Neural cell (in vitro differentiated cells): Measurements from ENCODE around the gene FRY.

Experiments
- CTCF ChIP-seq: fragments of 450-650 bp; IDR thresholded peaks from 2 replicates; pipeline ENCODE4 v1.5.1; 2014; ENCODE audit warnings: antibody characterized with exemption, mild to moderate bottlenecking, moderate library complexity; ENCODE audit not compliant: poor library complexity, severe bottlenecking
- EP300 ChIP-seq: fragments of 450-650 bp; conservative IDR thresholded peaks from 2 replicates; pipeline ENCODE4 v1.6.1; 2014; ENCODE audit warnings: antibody characterized with exemption, mild to moderate bottlenecking, moderate library complexity; ENCODE audit not compliant: poor library complexity, severe bottlenecking
- MXI1 ChIP-seq: fragments of 450-650 bp; conservative IDR thresholded peaks from 2 replicates; pipeline ENCODE4 v1.6.1; 2014; ENCODE audit warnings: antibody characterized with exemption, mild to moderate bottlenecking; ENCODE audit not compliant: poor library complexity, severe bottlenecking
- POLR2AphosphoS5 ChIP-seq: IDR thresholded peaks from 2 replicates; pipeline ENCODE4 v1.6.1; 2012
- RAD21 ChIP-seq: fragments of 450-650 bp; conservative IDR thresholded peaks from 2 replicates; pipeline ENCODE4 v1.6.1; 2014; ENCODE audit warnings: antibody characterized with exemption, mild to moderate bottlenecking, moderate library complexity
- REST ChIP-seq: IDR thresholded peaks from 2 replicates; pipeline ENCODE4 v1.6.1; 2012; ENCODE audit warnings: borderline replicate concordance
- SMC3 ChIP-seq: fragments of 450-650 bp; conservative IDR thresholded peaks from 2 replicates; pipeline ENCODE4 v1.6.1; 2014; ENCODE audit warnings: antibody characterized with exemption, mild to moderate bottlenecking, moderate library complexity; ENCODE audit not compliant: poor library complexity
- TAF1 ChIP-seq: IDR thresholded peaks from 2 replicates; pipeline ENCODE4 v1.6.1; 2012; ENCODE audit warnings: low read depth

- TF ChIP-seq CTCF (no peak), RAD21 (no peak), POLR2AphosphoS5 (no peak), SMC3 (no peak), REST (no peak), EP300 (no peak), TAF1 (no peak), MXI1 (no peak)
These were observed 170.2 kb downstream of the FRY start for GRCh38 chr13:32201809-32202208.
